NOMO-1 treated with dmso at 0.1 percent for 144 hours (cell line): Measurements from ENCODE around the gene FAM177B.

Source experiments
- DNase-seq: peaks from one replicate; lab custom pipeline; 2025; ENCODE audit not compliant: unreplicated experiment; lab: John Stamatoyannopoulos, UW

The FAM177B gene

DNA sequence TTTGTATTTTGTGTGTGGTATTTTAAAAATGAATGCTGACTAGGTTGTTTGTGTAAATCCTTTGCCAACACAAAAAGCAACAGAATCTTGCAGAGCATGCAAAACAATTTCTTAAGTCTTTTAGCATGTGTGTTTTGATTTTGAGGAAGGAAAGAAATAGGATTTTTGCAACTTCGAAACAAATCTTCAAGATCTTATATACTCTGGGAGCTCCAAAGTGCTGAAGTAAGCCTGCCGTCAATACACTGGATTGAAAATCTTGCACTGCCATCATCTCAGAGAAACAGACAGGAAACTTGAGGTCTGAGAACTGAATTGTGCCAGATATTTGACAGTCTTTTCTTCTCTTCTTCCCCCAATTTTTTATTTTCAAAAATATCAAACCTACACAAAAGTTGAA is 48.5 kb downstream of the FAM177B start:
- DNase-seq: no peak

- no peak for DNase-seq
These were observed 49.1 kb downstream of the FAM177B start for GRCh38 chr1:222786121-222786520.

DNA sequence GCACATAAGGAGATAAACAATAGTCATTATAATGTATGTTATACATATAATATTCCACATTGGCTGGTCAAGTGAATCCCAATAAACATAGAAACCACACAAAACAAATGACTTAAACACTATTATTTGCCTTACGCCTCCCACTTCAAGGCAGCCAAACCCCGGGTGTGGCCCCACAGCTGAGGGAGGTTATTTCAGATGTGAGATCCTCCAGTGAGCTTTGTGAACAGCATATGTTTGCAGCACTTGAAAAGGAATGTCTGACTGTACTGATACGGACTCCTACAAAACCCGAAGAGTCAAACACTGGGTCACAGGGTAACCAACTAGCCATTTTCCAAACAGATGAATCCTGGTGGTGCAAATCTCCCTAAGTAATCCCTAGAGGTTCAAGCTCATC is 50.7 kb downstream of the FAM177B start:
- no peak for DNase-seq

DNA sequence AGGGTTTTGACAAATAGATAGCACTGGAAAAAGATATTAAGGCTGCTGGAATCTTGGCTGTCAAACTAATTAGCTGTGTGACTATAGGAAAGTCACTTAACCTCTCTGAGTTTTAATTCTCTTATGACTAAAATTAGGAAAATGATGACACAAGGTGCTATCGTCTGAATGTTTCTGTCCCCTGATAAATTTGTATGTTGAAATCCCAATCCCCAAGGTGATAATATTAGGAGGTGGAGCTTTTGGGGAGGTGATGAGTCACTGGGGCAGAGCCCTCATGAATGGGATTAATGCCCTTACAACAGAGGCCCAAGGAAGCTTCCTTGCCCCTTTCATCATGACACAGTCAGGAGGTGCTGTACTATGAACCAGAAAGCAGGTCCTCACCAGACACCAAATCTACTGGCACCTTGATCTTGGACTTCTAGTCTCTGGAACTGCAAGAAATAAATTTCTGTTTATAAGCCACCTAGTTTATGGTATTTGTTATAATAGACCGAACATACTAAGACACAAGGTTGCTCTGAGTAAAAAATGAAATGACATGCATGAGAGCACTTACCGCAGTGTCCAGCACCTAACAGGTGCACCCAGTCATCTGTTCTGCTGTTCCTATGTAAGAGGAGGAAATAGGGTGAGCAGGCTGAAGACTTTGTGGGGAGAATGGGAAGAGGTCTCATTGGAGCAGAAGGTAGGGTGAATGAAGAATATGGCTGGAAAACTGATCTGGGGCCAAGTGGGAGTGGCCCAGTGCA is 51.6 kb downstream of the FAM177B start:
- no peak for DNase-seq

DNA sequence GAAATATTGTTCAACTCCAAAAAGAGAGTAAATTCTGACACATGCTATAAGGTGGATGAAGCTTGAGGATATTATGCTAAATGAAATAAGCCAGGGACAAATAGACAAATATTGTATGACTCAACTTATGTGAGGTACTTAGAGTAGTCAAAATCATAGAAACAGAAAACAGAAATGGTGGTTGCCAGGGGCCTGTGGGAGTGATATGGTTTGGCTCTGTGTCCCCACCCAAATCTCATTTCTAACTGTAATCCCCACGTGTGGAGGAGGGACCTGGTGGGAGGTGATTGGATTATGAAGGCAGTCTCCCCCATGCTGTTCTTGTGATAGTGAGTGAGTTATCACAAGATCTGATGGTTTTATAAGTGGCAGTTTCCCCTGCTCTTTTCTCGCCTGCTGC is 53.1 kb downstream of the FAM177B start:
- DNase-seq: no peak

DNA sequence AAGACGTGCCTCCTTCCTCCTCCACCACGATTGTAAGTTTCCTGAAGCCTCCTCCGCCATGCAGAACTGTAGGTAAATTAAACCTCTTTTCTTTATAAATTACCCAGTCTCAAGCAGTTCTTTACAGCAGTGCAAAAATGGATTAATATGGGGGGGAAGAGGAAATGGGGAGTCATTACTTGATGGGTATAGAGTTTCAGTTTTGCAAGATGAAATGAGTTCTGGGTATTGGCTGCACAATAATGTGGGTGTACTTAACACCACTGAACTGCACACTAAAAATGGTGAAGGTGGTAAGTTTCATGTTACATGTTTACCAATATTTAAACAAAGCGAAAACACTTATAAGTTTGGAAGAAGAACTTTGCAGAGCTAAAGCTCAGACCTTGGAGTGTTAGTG is 53.5 kb downstream of the FAM177B start:
- no peak for DNase-seq

- DNase-seq: no peak
These were observed 54.2 kb downstream of the FAM177B start for GRCh38 chr1:222791006-222791710.

DNA sequence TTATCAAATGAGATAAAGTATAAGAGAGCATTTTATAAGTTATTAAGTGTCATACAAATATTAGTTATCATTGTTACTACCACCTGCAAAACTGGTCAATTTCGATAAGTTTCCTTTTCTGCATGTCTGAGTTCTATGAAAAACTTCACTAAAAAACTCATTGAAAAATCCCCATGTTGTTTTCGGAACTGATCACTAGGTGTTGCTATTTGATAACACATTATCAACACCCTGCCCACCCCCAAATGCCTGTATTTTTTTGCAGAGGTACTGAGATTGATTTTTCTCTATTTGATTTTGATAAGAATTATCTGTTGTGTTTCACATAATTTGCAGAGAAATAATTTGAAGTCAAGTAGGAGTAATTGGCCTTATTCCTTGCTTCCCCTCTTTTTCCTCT is 55.7 kb downstream of the FAM177B start:
- DNase-seq: no peak

- DNase-seq: no peak
These were observed 57.9 kb downstream of the FAM177B start for GRCh38 chr1:222794656-222795474.

- DNase-seq: no peak
These were observed 61.1 kb downstream of the FAM177B start for GRCh38 chr1:222798116-222798515.

GRCh38 chr1:222798975-222799374 is 62.0 kb downstream of the FAM177B start:
- no peak for DNase-seq
